MM.1S (cell line): ENCODE measurements around the gene RUSC1.

ENCODE experiments used
- CTCF ChIP-seq: fragments of 300-600 bp; sonication (generic); IDR thresholded peaks from 2 replicates; pipeline ENCODE4 v1.5.1; 2016; ENCODE audit warnings: antibody characterized with exemption, low read length, mixed read lengths
- EZH2 ChIP-seq: fragments of 300-600 bp; sonication (generic); optimal IDR thresholded peaks from 2 replicates; pipeline ENCODE3; 2017; ENCODE audit warnings: low read depth, mild to moderate bottlenecking, antibody characterized with exemption, low read length, mixed read lengths
- EZH2phosphoT487 ChIP-seq: fragments of 300-600 bp; sonication (generic); IDR thresholded peaks from 2 replicates; pipeline ENCODE4 v1.6.1; 2018; ENCODE audit warnings: antibody characterized with exemption, low read length

GRCh38 chr1:155324717-155325602, 4.3 kb downstream of the RUSC1 start:
- no peak for TF ChIP-seq EZH2
- TF ChIP-seq CTCF = peak; percentile 2; the same call in 1 of the 2 replicates
- TF ChIP-seq EZH2phosphoT487 = no peak
